22Rv1 (cell line): Measurements from ENCODE around the gene WWOX.

Experiments
- CTCF ChIP-seq: fragments of 450-650 bp; IDR thresholded peaks from 2 replicates; pipeline ENCODE4 v1.5.1; 2017; ENCODE audit warnings: mild to moderate bottlenecking
- ZFX ChIP-seq: fragments of 450-650 bp; IDR thresholded peaks from 2 replicates; pipeline ENCODE4 v1.6.1; 2017; ENCODE audit warnings: antibody characterized with exemption, borderline replicate concordance

- TF ChIP-seq CTCF, result no peak
- no peak for TF ChIP-seq ZFX
Measured at GRCh38 chr16:78184238-78185183, 85.1 kb downstream of the WWOX start.
